Measurements from ENCODE around the gene TNIP3.

DNA sequence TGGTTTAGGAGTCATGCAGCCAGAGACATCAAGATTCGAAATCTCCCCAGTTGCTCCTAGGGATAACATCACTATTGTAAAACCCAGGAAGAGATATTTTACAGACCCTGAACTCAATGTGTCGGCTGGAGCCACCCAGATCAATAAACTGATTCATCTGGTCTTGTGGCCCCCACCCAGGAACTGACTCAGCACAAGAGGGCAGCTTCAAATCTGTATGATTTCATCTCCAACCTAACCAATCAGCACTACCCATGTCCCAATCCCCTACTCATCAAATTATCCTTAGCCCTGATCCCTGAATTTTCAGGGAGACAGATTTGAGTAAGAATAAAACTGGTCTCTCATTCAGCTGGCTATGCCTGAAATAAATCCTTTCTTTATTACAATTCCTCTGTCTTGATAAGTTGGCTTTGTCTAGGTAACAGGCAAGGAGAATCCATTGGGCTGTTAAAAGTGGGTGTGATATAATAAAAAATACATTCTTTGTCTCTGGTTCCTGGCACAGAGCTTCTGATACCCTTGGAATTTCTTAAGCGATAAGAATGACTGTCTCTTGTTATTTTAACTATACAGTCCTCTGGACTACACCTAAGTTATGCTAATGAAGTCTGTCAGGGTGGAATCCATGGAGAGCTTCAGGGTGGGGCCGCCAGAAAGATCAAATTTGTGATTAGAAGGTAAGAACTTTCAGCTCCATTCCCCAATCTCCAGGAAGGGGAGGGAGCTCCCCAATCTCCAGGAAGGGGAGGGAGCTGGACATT lies 44.3 kb upstream of the TNIP3 start:
- TF ChIP-seq, protein P1, sequence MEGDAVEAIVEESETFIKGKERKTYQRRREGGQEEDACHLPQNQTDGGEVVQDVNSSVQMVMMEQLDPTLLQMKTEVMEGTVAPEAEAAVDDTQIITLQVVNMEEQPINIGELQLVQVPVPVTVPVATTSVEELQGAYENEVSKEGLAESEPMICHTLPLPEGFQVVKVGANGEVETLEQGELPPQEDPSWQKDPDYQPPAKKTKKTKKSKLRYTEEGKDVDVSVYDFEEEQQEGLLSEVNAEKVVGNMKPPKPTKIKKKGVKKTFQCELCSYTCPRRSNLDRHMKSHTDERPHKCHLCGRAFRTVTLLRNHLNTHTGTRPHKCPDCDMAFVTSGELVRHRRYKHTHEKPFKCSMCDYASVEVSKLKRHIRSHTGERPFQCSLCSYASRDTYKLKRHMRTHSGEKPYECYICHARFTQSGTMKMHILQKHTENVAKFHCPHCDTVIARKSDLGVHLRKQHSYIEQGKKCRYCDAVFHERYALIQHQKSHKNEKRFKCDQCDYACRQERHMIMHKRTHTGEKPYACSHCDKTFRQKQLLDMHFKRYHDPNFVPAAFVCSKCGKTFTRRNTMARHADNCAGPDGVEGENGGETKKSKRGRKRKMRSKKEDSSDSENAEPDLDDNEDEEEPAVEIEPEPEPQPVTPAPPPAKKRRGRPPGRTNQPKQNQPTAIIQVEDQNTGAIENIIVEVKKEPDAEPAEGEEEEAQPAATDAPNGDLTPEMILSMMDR (IDR thresholded peaks at IDR 0.05): no peak
- no peak for TF ChIP-seq POLR2A (IDR thresholded peaks at IDR 0.05)
